HT-29 (cell line): ENCODE results near the gene SLC2A13. TPM values are rescaled to one million over a fixed set of nuclear protein-coding genes. Genes with fewer than 3 reads are reported as not detected.
"Not testable (repeated sequence)": the region's sequence is repeated elsewhere in the genome, so short reads cannot be mapped to it uniquely, and the experiment has no call there.

Experiments used
- DNase-seq: peaks from one replicate; pipeline ENCODE4 v3.0.0-alpha.2; 2015; ENCODE audit warnings: low spot score
- total RNA-seq: library from RNA; depleted of rRNA; stranded (reverse); fragments of >200 nt; shearing (Covaris generic); gene quantifications from 2 replicates; pipeline ENCODE4 v1.2.3, GENCODE V29; 2014

The SLC2A13 gene
- total RNA-seq, 1 experiment from 2014 or later = 3.2 TPM

- no peak for DNase-seq
These were observed 237.6 kb downstream of the SLC2A13 start for GRCh38 chr12:39868328-39868725.

- DNase-seq = no peak
These were observed 238.1 kb downstream of the SLC2A13 start for GRCh38 chr12:39867631-39868327.

GRCh38 chr12:39866135-39866534, 239.7 kb downstream of the SLC2A13 start:
- no peak for DNase-seq

GRCh38 chr12:39860695-39861094, 245.2 kb downstream of the SLC2A13 start:
- DNase-seq = no peak

GRCh38 chr12:39853003-39853402, 252.9 kb downstream of the SLC2A13 start:
- no peak for DNase-seq

- DNase-seq = no peak
These were observed 253.5 kb downstream of the SLC2A13 start for GRCh38 chr12:39852346-39852745.

- not testable (repeated sequence) for DNase-seq
These were observed 257.7 kb downstream of the SLC2A13 start for GRCh38 chr12:39848218-39848617.

GRCh38 chr12:39846971-39847650, 258.8 kb downstream of the SLC2A13 start:
- DNase-seq = no peak

GRCh38 chr12:39846304-39846703, 259.6 kb downstream of the SLC2A13 start:
- no peak for DNase-seq

- DNase-seq = no peak
These were observed 265.5 kb downstream of the SLC2A13 start for GRCh38 chr12:39840422-39840821.

- DNase-seq = no peak
These were observed 266.8 kb downstream of the SLC2A13 start for GRCh38 chr12:39839072-39839471.

- no peak for DNase-seq
These were observed 270.1 kb downstream of the SLC2A13 start for GRCh38 chr12:39835517-39836489.

- DNase-seq = no peak
These were observed 274.1 kb downstream of the SLC2A13 start for GRCh38 chr12:39831587-39832315.

- no peak for DNase-seq
These were observed 274.9 kb downstream of the SLC2A13 start for GRCh38 chr12:39830852-39831520.

- DNase-seq = no peak
These were observed 275.7 kb downstream of the SLC2A13 start for GRCh38 chr12:39830171-39830570.

- DNase-seq = no peak
These were observed 281.2 kb downstream of the SLC2A13 start for GRCh38 chr12:39824505-39825212.

GRCh38 chr12:39816671-39817185, 289.2 kb downstream of the SLC2A13 start:
- no peak for DNase-seq

- DNase-seq = no peak
These were observed 290.1 kb downstream of the SLC2A13 start for GRCh38 chr12:39815746-39816145.

- DNase-seq = no peak
These were observed 291.3 kb downstream of the SLC2A13 start for GRCh38 chr12:39814626-39815025.

- DNase-seq = no peak
These were observed 292.1 kb downstream of the SLC2A13 start for GRCh38 chr12:39813776-39814175.
